Parathyroid adenoma (tissue), 2 donors: ENCODE measurements around the gene ASZ1.
"Not testable (repeated sequence)": the region's sequence is repeated elsewhere in the genome, so short reads cannot be mapped to it uniquely, and the experiment has no call there.

Source experiments
- H2AFZ ChIP-seq: fragments of 300-600 bp; sonication (generic); one replicate; pipeline ENCODE4 v1.7.0; 2017; ENCODE audit warnings: antibody characterized with exemption, mild to moderate bottlenecking
- H3K27ac ChIP-seq: fragments of 300-600 bp; sonication (generic); one replicate; pipeline ENCODE4 v1.7.0; 2017
- H3K27me3 ChIP-seq: fragments of 300-600 bp; sonication (generic); one replicate; pipeline ENCODE4 v1.7.0; 2017; ENCODE audit warnings: low read length; ENCODE audit not compliant: control insufficient read depth, insufficient read depth
- H3K36me3 ChIP-seq: fragments of 300-600 bp; sonication (generic); one replicate; pipeline ENCODE4 v1.7.0; 2017; ENCODE audit warnings: low read length; ENCODE audit not compliant: control insufficient read depth, insufficient read depth
- H3K4me1 ChIP-seq: fragments of 300-600 bp; sonication (generic); one replicate; pipeline ENCODE4 v1.7.0; 2017; ENCODE audit warnings: control low read depth
- H3K4me2 ChIP-seq: fragments of 300-600 bp; sonication (generic); one replicate; pipeline ENCODE4 v1.7.0; 2017; ENCODE audit warnings: low read length
- H3K4me3 ChIP-seq: fragments of 300-600 bp; sonication (generic); one replicate; pipeline ENCODE4 v1.7.0; 2017; ENCODE audit warnings: low read depth, low read length
- H3K79me2 ChIP-seq: fragments of 300-600 bp; sonication (generic); one replicate; pipeline ENCODE4 v1.7.0; 2017; ENCODE audit warnings: control low read depth
- H3K9ac ChIP-seq: fragments of 300-600 bp; sonication (generic); one replicate; pipeline ENCODE4 v1.7.0; 2017; ENCODE audit warnings: mild to moderate bottlenecking
- H3K9me3 ChIP-seq: fragments of 300-600 bp; sonication (generic); one replicate; pipeline ENCODE4 v1.7.0; 2017; ENCODE audit warnings: low read length; ENCODE audit not compliant: control insufficient read depth
- CTCF ChIP-seq: fragments of 300-600 bp; sonication (generic); IDR thresholded peaks from one replicate; pipeline ENCODE4 v1.7.0; 2017; ENCODE audit warnings: antibody characterized with exemption, mild to moderate bottlenecking
- donor health status: primary hyperparathyroidism.

The ASZ1 gene

GRCh38 chr7:117468174-117468573 lies 40.9 kb upstream of the ASZ1 start:
- no peak overlapping the region for H3K4me3 ChIP-seq
- H3K27ac ChIP-seq = no peak overlapping the region
- H2AFZ ChIP-seq = no peak overlapping the region
- no peaks in the 10 kb centered on the region for H3K9me3 ChIP-seq
- no peaks in the 10 kb centered on the region for H3K79me2 ChIP-seq
- no peaks in the 10 kb centered on the region for H3K4me1 ChIP-seq
- no peaks in the 10 kb centered on the region for H3K36me3 ChIP-seq
- H3K9ac ChIP-seq = no peak overlapping the region
- H3K27me3 ChIP-seq = no peaks in the 10 kb centered on the region
- TF ChIP-seq CTCF = no peak
- H3K4me2 ChIP-seq = no peak overlapping the region

- H3K4me1 ChIP-seq, H2AFZ ChIP-seq, H3K27me3 ChIP-seq, H3K4me2 ChIP-seq, H3K36me3 ChIP-seq, H3K79me2 ChIP-seq, H3K27ac ChIP-seq, H3K4me3 ChIP-seq, H3K9me3 ChIP-seq, H3K9ac ChIP-seq: not testable (repeated sequence)
Observed at GRCh38 chr7:117460815-117461214, 33.5 kb upstream of the ASZ1 start.

GRCh38 chr7:117459735-117460134 lies 32.4 kb upstream of the ASZ1 start:
- no peak overlapping the region for H3K9ac ChIP-seq
- no peak for TF ChIP-seq CTCF
- no peaks in the 10 kb centered on the region for H3K79me2 ChIP-seq
- no peaks in the 10 kb centered on the region for H3K36me3 ChIP-seq
- H3K9me3 ChIP-seq = no peaks in the 10 kb centered on the region
- peak overlapping the region; percentile 9 for H2AFZ ChIP-seq
- H3K4me1 ChIP-seq = no peaks in the 10 kb centered on the region
- H3K27ac ChIP-seq = no peak overlapping the region
- no peaks in the 10 kb centered on the region for H3K27me3 ChIP-seq
- H3K4me2 ChIP-seq = no peak overlapping the region
- no peak overlapping the region for H3K4me3 ChIP-seq

GRCh38 chr7:117458977-117459583 lies 31.8 kb upstream of the ASZ1 start:
- Histone ChIP-seq H3K27ac (no peak overlapping the region), H3K4me2 (no peak overlapping the region), H3K79me2 (no peaks in the 10 kb centered on the region), H3K9ac (no peak overlapping the region), H3K4me3 (no peak overlapping the region), H3K36me3 (no peaks in the 10 kb centered on the region), H3K4me1 (no peaks in the 10 kb centered on the region), H3K9me3 (no peaks in the 10 kb centered on the region), H2AFZ (no peak overlapping the region), H3K27me3 (no peaks in the 10 kb centered on the region)
- TF ChIP-seq CTCF = peak; percentile 57

GRCh38 chr7:117448655-117449054 lies 21.4 kb upstream of the ASZ1 start:
- no peak for TF ChIP-seq CTCF
- no peaks in the 10 kb centered on the region for H3K27me3 ChIP-seq

More at GRCh38 chr7:117448655-117449054, 21.4 kb upstream of the ASZ1 start:
- Histone ChIP-seq H3K36me3 (no peaks in the 10 kb centered on the region), H3K9me3 (no peaks in the 10 kb centered on the region), H3K27ac (no peak overlapping the region), H3K4me1 (no peaks in the 10 kb centered on the region), H2AFZ (no peak overlapping the region), H3K79me2 (no peaks in the 10 kb centered on the region), H3K4me3 (no peak overlapping the region), H3K4me2 (no peak overlapping the region), H3K9ac (no peak overlapping the region)
